GM12873 (cell line): ENCODE measurements around the gene NSUN7.

Experiments used
- CTCF ChIP-seq: IDR thresholded peaks from 2 replicates; pipeline ENCODE4 v1.5.1; 2012; ENCODE audit warnings: low read depth, mild to moderate bottlenecking, moderate library complexity, low read length, control low read depth; ENCODE audit not compliant: insufficient read depth; ENCODE audit errors: missing control alignments

NSUN7 gene

DNA sequence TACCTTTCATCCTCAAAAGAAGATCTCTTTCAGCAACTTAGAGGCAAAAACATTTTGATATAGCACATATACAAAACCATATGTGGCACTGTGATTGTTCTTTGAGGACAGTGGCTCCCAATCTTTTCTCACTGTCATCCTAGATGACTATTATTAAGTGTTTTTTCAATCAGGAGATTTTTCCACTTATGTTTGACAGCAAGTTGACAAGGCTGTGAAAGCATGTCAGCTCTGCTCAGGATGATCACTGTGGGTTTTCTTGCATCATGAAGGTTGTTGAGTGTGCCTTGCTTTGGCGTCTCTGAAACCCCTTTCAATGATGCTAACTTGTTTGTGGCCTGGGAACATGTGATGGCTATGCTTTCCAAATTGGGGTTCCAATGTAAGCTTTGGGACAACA lies 20.2 kb upstream of the NSUN7 start:
- TF ChIP-seq CTCF: no peak

DNA sequence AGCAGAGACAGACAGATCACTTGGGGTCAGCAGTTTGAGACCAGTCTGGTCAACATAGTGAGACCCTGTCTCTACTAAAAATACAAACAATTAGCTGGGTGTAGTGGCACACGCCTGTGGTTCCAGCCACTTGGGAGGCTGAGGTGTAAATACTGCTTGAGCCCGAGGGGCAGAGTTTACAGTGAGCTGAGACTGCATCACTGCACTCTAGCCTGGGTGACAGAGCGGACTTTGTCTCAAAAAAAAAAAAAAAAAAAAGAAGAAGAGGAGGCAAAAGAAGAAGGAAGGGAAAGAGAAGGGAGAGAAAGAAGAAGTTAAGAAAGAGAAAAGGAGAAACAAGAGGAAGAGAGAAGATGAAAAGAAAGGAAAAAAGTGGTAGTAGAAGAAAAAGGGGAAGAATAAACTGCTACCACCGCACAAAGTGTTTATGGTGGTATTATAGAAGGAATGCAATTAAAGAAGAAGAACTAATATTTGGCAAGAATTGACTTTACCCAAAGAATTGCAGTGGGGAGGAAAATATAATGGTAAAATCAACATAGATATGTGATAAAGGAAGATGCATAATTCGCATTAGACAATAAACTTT lies 19.6 kb upstream of the NSUN7 start:
- TF ChIP-seq CTCF: no peak

GRCh38 chr4:40731361-40731760 lies 18.4 kb upstream of the NSUN7 start:
- no peak for TF ChIP-seq CTCF

DNA sequence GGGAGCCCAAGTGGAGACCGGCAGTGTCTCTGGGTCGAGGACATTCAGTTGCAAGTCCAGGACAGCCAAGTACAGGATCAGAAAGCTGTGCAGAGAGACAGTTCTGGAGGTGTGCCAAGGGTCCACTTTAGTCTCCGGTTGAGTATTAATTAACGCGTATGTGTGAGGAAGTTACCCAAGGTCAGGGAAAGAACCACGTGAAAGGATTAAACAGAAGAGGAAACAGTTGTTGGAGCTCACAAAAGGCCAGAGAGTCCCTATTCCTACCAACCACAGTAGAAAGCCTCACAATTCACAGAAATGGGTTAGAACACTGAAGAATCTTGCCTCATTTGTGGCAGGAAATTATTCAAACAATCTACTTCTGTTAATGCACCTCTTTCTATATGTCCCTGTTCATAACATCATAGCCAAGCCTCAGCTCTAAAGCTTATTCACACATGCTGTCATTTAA lies 17.9 kb upstream of the NSUN7 start:
- no peak for TF ChIP-seq CTCF

GRCh38 chr4:40733752-40734151 lies 16.0 kb upstream of the NSUN7 start:
- no peak for TF ChIP-seq CTCF

DNA sequence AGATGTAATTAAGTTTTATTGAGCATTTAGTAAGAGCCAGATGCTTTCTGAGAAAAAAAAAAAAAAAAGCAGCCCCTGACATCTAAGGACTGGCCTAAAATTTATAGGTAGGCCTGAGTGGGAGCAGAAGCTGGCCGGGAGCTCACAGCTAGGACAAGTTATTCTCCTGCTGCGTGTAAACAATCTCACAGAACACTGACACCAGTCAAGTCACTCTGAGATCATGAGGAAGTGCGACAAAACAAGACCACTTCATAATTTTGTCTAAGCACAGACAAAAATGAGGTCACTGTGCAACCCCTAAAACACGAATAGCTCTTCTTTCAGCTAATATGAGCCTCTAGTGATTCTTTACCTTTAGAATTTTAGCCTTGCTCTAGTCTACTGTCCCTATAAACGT lies 15.3 kb upstream of the NSUN7 start:
- TF ChIP-seq CTCF: no peak

DNA sequence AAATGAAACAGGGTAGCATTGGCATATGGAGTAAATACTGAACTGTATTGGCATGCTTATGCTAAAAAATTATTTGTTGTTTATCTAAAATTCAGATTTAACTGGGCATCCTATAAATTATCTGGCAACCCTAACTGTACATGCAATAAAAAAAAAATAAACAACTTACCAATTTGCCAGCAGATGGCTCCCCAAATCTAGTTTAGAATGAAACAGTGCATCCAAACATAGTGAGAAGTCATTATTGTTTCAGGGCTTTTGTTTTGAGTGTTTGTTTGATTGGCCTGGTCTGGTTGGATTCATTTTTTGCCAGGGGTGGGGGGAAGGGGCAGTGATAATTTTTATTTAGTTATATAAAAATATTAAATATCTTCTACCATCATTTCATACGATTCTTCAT lies 12.8 kb upstream of the NSUN7 start:
- TF ChIP-seq CTCF: peak; percentile 50
